H1 (cell line): Measurements from ENCODE around the gene GARNL3. TPM values are rescaled to one million over a fixed set of nuclear protein-coding genes. Genes with fewer than 3 reads are reported as not detected.

Experiments
- CTCF ChIA-PET: fragments of 300-600 bp; sonication (Branson Sonifier 250); formaldehyde crosslinking; loops from one replicate; lab custom pipeline; 2021; ENCODE audit not compliant: partially characterized antibody; lab: Charles Lee
- POLR2A ChIA-PET: fragments of 300-600 bp; sonication (Branson Sonifier 250); formaldehyde crosslinking; loops from one replicate; lab custom pipeline; 2021; ENCODE audit warnings: inconsistent platforms; ENCODE audit not compliant: partially characterized antibody; lab: Charles Lee
- DNase-seq, 2 experiments: peaks; one replicate each; pipeline versions ENCODE4 v3.0.0 to v3.0.0-alpha.2; 2010 to 2022; ENCODE audit warnings: low spot score in 2 of 2, low read depth in 1 of 2, mixed read lengths in 1 of 2
- FAIRE-seq: peaks from 2 replicates; lab custom pipeline; 2011; peaks lifted over from hg19 to GRCh38; lab: Jason Lieb, UNC
- H2AFZ ChIP-seq: 2 replicates; pipeline ENCODE4 v1.8.1; 2012; ENCODE audit warnings: low read length, inconsistent platforms
- H2AK5ac ChIP-seq: 2 replicates; pipeline ENCODE4 v1.6.1; 2013; ENCODE audit warnings: low read depth, low read length
- H2BK120ac ChIP-seq: replicated peaks from 2 replicates; pipeline ENCODE3; 2013; ENCODE audit warnings: low read depth, low read length, inconsistent platforms
- H2BK12ac ChIP-seq: 2 replicates; pipeline ENCODE4 v1.6.1; 2013; ENCODE audit warnings: low read depth, low read length
- H2BK15ac ChIP-seq: 2 replicates; pipeline ENCODE4 v1.6.1; 2013; ENCODE audit warnings: low read length
- H2BK20ac ChIP-seq: 2 replicates; pipeline ENCODE4 v1.6.1; 2013; ENCODE audit warnings: low read length
- H2BK5ac ChIP-seq: 2 replicates; pipeline ENCODE4 v1.6.1; 2013; ENCODE audit warnings: low read depth, low read length
- H3K14ac ChIP-seq: 2 replicates; pipeline ENCODE4 v1.6.1; 2013; ENCODE audit warnings: inconsistent platforms; ENCODE audit not compliant: insufficient read length
- H3K18ac ChIP-seq: 2 replicates; pipeline ENCODE4 v1.6.1; 2013; ENCODE audit warnings: low read length; ENCODE audit errors: extremely low read depth
- H3K23ac ChIP-seq: 2 replicates; pipeline ENCODE4 v1.6.1; 2013; ENCODE audit warnings: inconsistent platforms; ENCODE audit not compliant: insufficient read length
- H3K23me2 ChIP-seq: 2 replicates; pipeline ENCODE4 v1.6.1; 2013; ENCODE audit warnings: low read depth, low read length
- H3K27ac ChIP-seq: 2 replicates; pipeline ENCODE4 v1.6.1; 2011; ENCODE audit warnings: low read depth, low read length, inconsistent platforms
- H3K27me3 ChIP-seq, 4 experiments: replicated peaks in 1 of 4; 1 replicate in 1 of 4; 2 replicates in 3 of 4; pipeline versions ENCODE4 v1.6.1 to v1.8.1; 2011 to 2013; ENCODE audit warnings: low read length in 3 of 4, mild to moderate bottlenecking in 3 of 4, inconsistent platforms in 2 of 4, mixed read lengths in 2 of 4, moderate library complexity in 1 of 4; ENCODE audit not compliant: control insufficient read depth in 3 of 4, insufficient read depth in 3 of 4; ENCODE audit errors: extremely low read depth in 1 of 4
- H3K36me3 ChIP-seq, 4 experiments: 2 replicates each; pipeline versions ENCODE4 v1.6.1 to v1.8.1; 2011 to 2013; ENCODE audit warnings: mild to moderate bottlenecking in 4 of 4, low read length in 3 of 4, moderate library complexity in 2 of 4, control low read depth in 1 of 4, inconsistent platforms in 1 of 4; ENCODE audit not compliant: insufficient read depth in 4 of 4, control insufficient read depth in 2 of 4
- H3K4ac ChIP-seq: replicated peaks from 2 replicates; pipeline ENCODE3; 2013; ENCODE audit warnings: low read length, low read depth, mixed read lengths, inconsistent platforms; ENCODE audit not compliant: insufficient read length
- H3K4me1 ChIP-seq, 4 experiments: replicated peaks in 1 of 4; 1 replicate in 1 of 4; 2 replicates in 3 of 4; pipeline versions ENCODE4 v1.6.1 to v1.8.1; 2011 to 2013; ENCODE audit warnings: low read length in 3 of 4, inconsistent platforms in 2 of 4, mixed read lengths in 1 of 4; ENCODE audit not compliant: insufficient read depth in 4 of 4, control insufficient read depth in 3 of 4
- H3K4me2 ChIP-seq, 2 experiments: 2 replicates each; pipeline versions ENCODE4 v1.6.1 to v1.8.1; 2011 to 2013; ENCODE audit warnings: low read depth in 2 of 2, low read length in 2 of 2, control low read depth in 1 of 2, inconsistent platforms in 1 of 2, mild to moderate bottlenecking in 1 of 2; ENCODE audit not compliant: insufficient read depth in 1 of 2
- H3K4me3 ChIP-seq, 4 experiments: fragments of 200-600, 300-600 bp in 1 of 4; sonication (generic), shearing (Covaris generic), sonication (Bioruptor Twin) in 1 of 4; 2 replicates each; pipeline versions ENCODE4 v1.5.1 to v1.8.1; 2011 to 2016; ENCODE audit warnings: low read length in 4 of 4, low read depth in 3 of 4, control low read depth in 2 of 4, inconsistent platforms in 2 of 4, mild to moderate bottlenecking in 2 of 4, mixed read lengths in 1 of 4, moderate library complexity in 1 of 4; ENCODE audit not compliant: insufficient read depth in 2 of 4; ENCODE audit errors: extremely low read depth in 1 of 4
- H3K56ac ChIP-seq: replicated peaks from 2 replicates; pipeline ENCODE3; 2013; ENCODE audit warnings: low read depth, mild to moderate bottlenecking, mixed read lengths, low read length, inconsistent platforms; ENCODE audit not compliant: insufficient read length
- H3K79me1 ChIP-seq: 2 replicates; pipeline ENCODE4 v1.6.1; 2013; ENCODE audit warnings: low read depth, low read length, control low read depth
- H3K79me2 ChIP-seq, 2 experiments: 2 replicates each; pipeline versions ENCODE4 v1.6.1 to v1.8.1; 2012 to 2013; ENCODE audit warnings: low read length in 2 of 2, mild to moderate bottlenecking in 2 of 2, inconsistent platforms in 1 of 2; ENCODE audit not compliant: insufficient read depth in 2 of 2, control insufficient read depth in 1 of 2
- H3K9ac ChIP-seq, 4 experiments: replicated peaks in 1 of 4; 1 replicate in 1 of 4; 2 replicates in 3 of 4; pipeline versions ENCODE4 v1.6.1 to v1.8.1; 2011 to 2013; ENCODE audit warnings: low read depth in 3 of 4, low read length in 3 of 4, control low read depth in 2 of 4, mild to moderate bottlenecking in 2 of 4, moderate library complexity in 2 of 4, inconsistent platforms in 1 of 4; ENCODE audit errors: extremely low read depth in 1 of 4
- H3K9me3 ChIP-seq, 2 experiments: 2 replicates each; pipeline versions ENCODE4 v1.6.1 to v1.8.1; 2012 to 2013; ENCODE audit warnings: mild to moderate bottlenecking in 2 of 2, moderate library complexity in 2 of 2, control low read depth in 1 of 2, inconsistent platforms in 1 of 2, low read depth in 1 of 2, low read length in 1 of 2, mixed read lengths in 1 of 2; ENCODE audit not compliant: insufficient read depth in 2 of 2
- H4K20me1 ChIP-seq, 2 experiments: replicated peaks in 1 of 2; 2 replicates each; pipeline versions ENCODE3 to v1.8.1; 2011 to 2013; ENCODE audit warnings: inconsistent platforms in 2 of 2, low read length in 2 of 2, mild to moderate bottlenecking in 1 of 2; ENCODE audit not compliant: insufficient read depth in 2 of 2, control insufficient read depth in 1 of 2
- H4K5ac ChIP-seq: 2 replicates; pipeline ENCODE4 v1.6.1; 2013; ENCODE audit warnings: low read length, low read depth, mixed read lengths, inconsistent platforms; ENCODE audit not compliant: insufficient read length
- H4K8ac ChIP-seq: 2 replicates; pipeline ENCODE4 v1.8.0; 2013; ENCODE audit warnings: mild to moderate bottlenecking, moderate library complexity, low read length, inconsistent platforms; ENCODE audit not compliant: insufficient read depth; ENCODE audit errors: extremely low read depth
- H4K91ac ChIP-seq: replicated peaks from 2 replicates; pipeline ENCODE3; 2013; ENCODE audit warnings: low read length, mixed read lengths, inconsistent platforms; ENCODE audit not compliant: insufficient read length
- KDM5A ChIP-seq: fragments of 200-600 bp; IDR thresholded peaks from 2 replicates; pipeline ENCODE4 v1.7.1; 2012; ENCODE audit warnings: mild to moderate bottlenecking, low read length, inconsistent platforms, mixed read lengths
- RAD21 ChIP-seq, 2 experiments: IDR thresholded peaks in 1 of 2; conservative IDR thresholded peaks in 1 of 2; 2 replicates each; pipeline ENCODE4 v1.6.1; 2011; ENCODE audit warnings: low read depth in 2 of 2, low read length in 2 of 2, improper control_type of control experiment in 1 of 2, inconsistent platforms in 1 of 2, mild to moderate bottlenecking in 1 of 2, moderate library complexity in 1 of 2
- TAF1 ChIP-seq: IDR thresholded peaks from 2 replicates; pipeline ENCODE4 v1.6.1; 2011; ENCODE audit warnings: mild to moderate bottlenecking, low read depth, low read length
- WGBS, 2 experiments: shearing (Covaris generic) in 1 of 2; methylation state at CpG; one replicate each; pipeline versions ENCODE4 v1.1.6 to v1.1.7; 2013 to 2015; ENCODE audit warnings: low lambda C conversion rate in 2 of 2, mixed read lengths in 2 of 2, inconsistent platforms in 1 of 2, low coverage in 1 of 2, missing lambda C conversion rate in 1 of 2; ENCODE audit not compliant: insufficient replicate concordance in 2 of 2, insufficient coverage in 1 of 2, insufficient read length in 1 of 2; ENCODE audit errors: extremely low coverage in 1 of 2, missing lambda C conversion rate in 1 of 2; 5-methylcytosine and 5-hydroxymethylcytosine counted together
- polyA plus RNA-seq, 7 experiments: library from polyadenylated mRNA; depleted of rRNA in 3 of 7; stranded (reverse) in 5 of 7; unstranded in 2 of 7; fragments of >200 nt in 5 of 7; fragments of 200-250 nt in 2 of 7; gene quantifications; 1 replicate in 5 of 7; 2 replicates in 1 of 7; 4 replicates in 1 of 7; pipeline versions ENCODE4 v1.2.1 to v1.2.3, GENCODE V29; 2011 to 2013; ENCODE audit warnings: missing spikeins in 2 of 7, mixed read lengths in 2 of 7
- total RNA-seq: library from RNA; stranded (reverse); fragmentation: NEBNext Ultra II Directional; extraction: Animal tissue kit (Norgen Biotek cat#: 25700); gene quantifications from 2 replicates; pipeline ENCODE4 v1.2.1, GENCODE V29; 2021
- TF ChIP-seq, protein P1 (sequence below), 3 experiments: IDR thresholded peaks; 1 replicate in 2 of 3; 2 replicates in 1 of 3; pipeline versions ENCODE4 v1.5.1 to v1.6.1; 2011; ENCODE audit warnings: low read length in 3 of 3, mild to moderate bottlenecking in 3 of 3, inconsistent platforms in 2 of 3, low read depth in 1 of 3, moderate library complexity in 1 of 3; ENCODE audit not compliant: insufficient read depth in 1 of 3; ENCODE audit errors: control extremely low read depth in 1 of 3

Gene GARNL3
- total and polyA plus RNA-seq, 2 of the 8 experiments (the other 6 are each of a cell fraction or from before 2014, with no cell fraction given) = 6.5 to 18.3 TPM

GRCh38 chr9:127437497-127438264, 173.1 kb downstream of the GARNL3 start:
- Histone ChIP-seq H2BK5ac (no peak overlapping the region), H2BK12ac (no peak overlapping the region), H3K36me3 (peaks cover 25 to 65% (median 51%) of the 10 kb centered on the region in 4 experiments), H3K79me2 (no peaks in the 10 kb centered on the region), H3K9me3 (no peaks in the 10 kb centered on the region), H2BK120ac (no peak overlapping the region), H4K8ac (no peak overlapping the region), H3K14ac (no peak overlapping the region), H3K18ac (no peak overlapping the region), H3K4me2 (no peak overlapping the region), H2BK15ac (no peak overlapping the region), H2AFZ (no peak overlapping the region), H3K27me3 (no peaks in the 10 kb centered on the region), H2AK5ac (no peak overlapping the region), H3K4ac (no peak overlapping the region), H3K9ac (no peak overlapping the region), H4K20me1 (peaks cover 2% of the 10 kb centered on the region in 2 experiments), H4K5ac (no peak overlapping the region), H3K23me2 (no peaks in the 10 kb centered on the region), H3K4me3 (no peak overlapping the region), H3K79me1 (peaks cover 2% of the 10 kb centered on the region; the same call in 1 of the 2 replicates), H3K27ac (no peak overlapping the region), H3K56ac (no peak overlapping the region), H2BK20ac (no peak overlapping the region), H3K4me1 (no peaks in the 10 kb centered on the region), H4K91ac (no peak overlapping the region), H3K23ac (no peak overlapping the region)
- ChIA-PET POLR2A (interaction anchor here (2.5 to 11.3 kb wide), 3 partner anchors 8 to 16 kb away, joined by 8 to 125 read pairs (median 45); partner anchors contain the start of genes LRSAM1, RPL12 and ZNF79), CTCF (interaction anchor here (0.6 to 1.3 kb wide), 3 partner anchors 13 to 223 kb away, joined by 3 to 5 read pairs (median 3); partner anchors contain the start of gene ZNF79)
- 86% methylated on average over 12 of the region's 12 CpGs; no CpG with 5 or more reads in 1 of the 2 experiments for WGBS, 2 experiments
- DNase-seq (no peak), FAIRE-seq (no peak)
- no peak for TF ChIP-seq TAF1
- TF ChIP-seq, protein P1, sequence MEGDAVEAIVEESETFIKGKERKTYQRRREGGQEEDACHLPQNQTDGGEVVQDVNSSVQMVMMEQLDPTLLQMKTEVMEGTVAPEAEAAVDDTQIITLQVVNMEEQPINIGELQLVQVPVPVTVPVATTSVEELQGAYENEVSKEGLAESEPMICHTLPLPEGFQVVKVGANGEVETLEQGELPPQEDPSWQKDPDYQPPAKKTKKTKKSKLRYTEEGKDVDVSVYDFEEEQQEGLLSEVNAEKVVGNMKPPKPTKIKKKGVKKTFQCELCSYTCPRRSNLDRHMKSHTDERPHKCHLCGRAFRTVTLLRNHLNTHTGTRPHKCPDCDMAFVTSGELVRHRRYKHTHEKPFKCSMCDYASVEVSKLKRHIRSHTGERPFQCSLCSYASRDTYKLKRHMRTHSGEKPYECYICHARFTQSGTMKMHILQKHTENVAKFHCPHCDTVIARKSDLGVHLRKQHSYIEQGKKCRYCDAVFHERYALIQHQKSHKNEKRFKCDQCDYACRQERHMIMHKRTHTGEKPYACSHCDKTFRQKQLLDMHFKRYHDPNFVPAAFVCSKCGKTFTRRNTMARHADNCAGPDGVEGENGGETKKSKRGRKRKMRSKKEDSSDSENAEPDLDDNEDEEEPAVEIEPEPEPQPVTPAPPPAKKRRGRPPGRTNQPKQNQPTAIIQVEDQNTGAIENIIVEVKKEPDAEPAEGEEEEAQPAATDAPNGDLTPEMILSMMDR (IDR thresholded peaks at IDR 0.05; ENCODE audit: control extremely low read depth in 1 of 3, insufficient read depth in 1 of 3, low read depth in 1 of 3, low read length in 3 of 3) = peak in 2 of 3 experiments; percentile 27 to 41; a peak in 2 of 4 replicates
- TF ChIP-seq KDM5A = no peak
- TF ChIP-seq RAD21 (IDR thresholded peaks at IDR 0.05 in 1 of 2, conservative IDR thresholded peaks at IDR 0.05 in 1 of 2; ENCODE audit: low read depth in 2 of 2, low read length in 2 of 2) = peak; percentile 32 to 50; a peak in 3 of 4 replicates
